HEK293T (cell line): ENCODE data around the gene TPRG1.

Experiments used
- BHLHE40 ChIP-seq: fragments of 450-650 bp; IDR thresholded peaks from 2 replicates; pipeline ENCODE4 v1.6.1; 2016; ENCODE audit warnings: mild to moderate bottlenecking, moderate library complexity, borderline replicate concordance
- NFRKB ChIP-seq: fragments of 450-650 bp; IDR thresholded peaks from 2 replicates; pipeline ENCODE4 v1.6.1; 2016; ENCODE audit warnings: mild to moderate bottlenecking, moderate library complexity
- SUZ12 ChIP-seq: fragments of 450-650 bp; IDR thresholded peaks from 2 replicates; pipeline ENCODE4 v1.6.1; 2016; ENCODE audit warnings: mild to moderate bottlenecking
- ZNF384 ChIP-seq: fragments of 450-650 bp; IDR thresholded peaks from 2 replicates; pipeline ENCODE4 v1.6.1; 2016

DNA sequence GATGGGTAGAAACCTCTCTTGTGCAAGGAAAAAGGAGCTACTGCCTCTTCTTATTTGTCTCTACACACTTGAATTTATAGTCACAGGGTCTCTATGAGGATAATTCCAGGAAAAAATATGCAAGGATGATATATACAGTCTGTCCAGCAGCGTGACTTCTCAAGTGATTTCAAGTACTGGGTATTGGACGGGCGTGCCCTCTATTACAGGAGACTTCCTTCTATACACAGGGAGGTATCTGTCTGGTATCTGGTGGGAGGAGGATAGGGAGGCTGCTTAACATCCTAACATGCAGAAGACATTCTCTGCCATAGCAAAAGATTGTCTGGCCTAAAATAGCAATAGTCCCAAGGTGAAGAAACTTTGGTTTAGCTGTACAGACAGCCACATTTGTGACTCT lies 146.1 kb downstream of the TPRG1 start:
- TF ChIP-seq ZNF384 = no peak
- no peak for TF ChIP-seq SUZ12
- TF ChIP-seq BHLHE40 = no peak
- TF ChIP-seq NFRKB = no peak
